ENCODE results near the gene FTH1. TPM values are rescaled to one million over a fixed set of nuclear protein-coding genes. Genes with fewer than 3 reads are reported as not detected.

The FTH1 gene
- total and polyA plus RNA-seq, 2 of the 8 experiments (the other 6 are each of a cell fraction or from before 2014, with no cell fraction given), result 1,153 to 1,461 TPM

- no peaks in the 10 kb centered on the region for H3K36me3 ChIP-seq (ENCODE audit: control insufficient read depth in 2 of 4, insufficient read depth in 4 of 4, low read length in 3 of 4)
- ChIA-PET CTCF (ENCODE audit: partially characterized antibody) (interaction anchor here (0.7 to 9.2 kb wide), 7 partner anchors 9 to 162 kb away, joined by 3 to 225 read pairs (median 7); no protein-coding TSS in a partner anchor), POLR2A (ENCODE audit: partially characterized antibody) (interaction anchor here (1.5 to 1.9 kb wide), 2 partner anchors 12 to 44 kb away, joined by 5 read pairs; no protein-coding TSS in a partner anchor)
- no peak for FAIRE-seq
- H3K79me2 ChIP-seq (ENCODE audit: control insufficient read depth in 1 of 2, insufficient read depth in 2 of 2, low read length in 2 of 2), result no peaks in the 10 kb centered on the region
- no peak overlapping the region for H2AK5ac ChIP-seq (ENCODE audit: low read depth, low read length)
- no peak overlapping the region for H3K23ac ChIP-seq (ENCODE audit: insufficient read length)
- no peak overlapping the region for H2BK120ac ChIP-seq (replicated peaks; ENCODE audit: low read depth, low read length)
- peak overlapping the region; percentile 65; the same call in 1 of the 2 replicates for H2BK15ac ChIP-seq (ENCODE audit: low read length)
- no peak overlapping the region for H2AFZ ChIP-seq (ENCODE audit: low read length)
- peaks cover 0 to 28% (median 19%) of the 10 kb centered on the region in 4 experiments; a peak in 6 of 7 replicates for H3K27me3 ChIP-seq (replicated peaks in 1 of 4; ENCODE audit: control insufficient read depth in 3 of 4, extremely low read depth in 1 of 4, insufficient read depth in 3 of 4, low read length in 3 of 4)
- peaks cover 6 to 31% (median 15%) of the 10 kb centered on the region in 4 experiments for H3K4me1 ChIP-seq (replicated peaks in 1 of 4; ENCODE audit: control insufficient read depth in 3 of 4, insufficient read depth in 4 of 4, low read length in 3 of 4)
- no peak overlapping the region for H4K91ac ChIP-seq (replicated peaks; ENCODE audit: insufficient read length, low read length)
- no peak overlapping the region for H3K27ac ChIP-seq (ENCODE audit: low read depth, low read length)
- no peak overlapping the region for H4K5ac ChIP-seq (ENCODE audit: insufficient read length, low read depth, low read length)
- no peak overlapping the region for H3K4me2 ChIP-seq (ENCODE audit: insufficient read depth in 1 of 2, low read depth in 2 of 2, low read length in 2 of 2)
- H3K4ac ChIP-seq (replicated peaks; ENCODE audit: insufficient read length, low read depth, low read length), result no peak overlapping the region
- TF ChIP-seq, protein P1, sequence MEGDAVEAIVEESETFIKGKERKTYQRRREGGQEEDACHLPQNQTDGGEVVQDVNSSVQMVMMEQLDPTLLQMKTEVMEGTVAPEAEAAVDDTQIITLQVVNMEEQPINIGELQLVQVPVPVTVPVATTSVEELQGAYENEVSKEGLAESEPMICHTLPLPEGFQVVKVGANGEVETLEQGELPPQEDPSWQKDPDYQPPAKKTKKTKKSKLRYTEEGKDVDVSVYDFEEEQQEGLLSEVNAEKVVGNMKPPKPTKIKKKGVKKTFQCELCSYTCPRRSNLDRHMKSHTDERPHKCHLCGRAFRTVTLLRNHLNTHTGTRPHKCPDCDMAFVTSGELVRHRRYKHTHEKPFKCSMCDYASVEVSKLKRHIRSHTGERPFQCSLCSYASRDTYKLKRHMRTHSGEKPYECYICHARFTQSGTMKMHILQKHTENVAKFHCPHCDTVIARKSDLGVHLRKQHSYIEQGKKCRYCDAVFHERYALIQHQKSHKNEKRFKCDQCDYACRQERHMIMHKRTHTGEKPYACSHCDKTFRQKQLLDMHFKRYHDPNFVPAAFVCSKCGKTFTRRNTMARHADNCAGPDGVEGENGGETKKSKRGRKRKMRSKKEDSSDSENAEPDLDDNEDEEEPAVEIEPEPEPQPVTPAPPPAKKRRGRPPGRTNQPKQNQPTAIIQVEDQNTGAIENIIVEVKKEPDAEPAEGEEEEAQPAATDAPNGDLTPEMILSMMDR (IDR thresholded peaks at IDR 0.05; ENCODE audit: control extremely low read depth in 1 of 3, insufficient read depth in 1 of 3, low read depth in 1 of 3, low read length in 3 of 3), result no peak
- TF ChIP-seq NANOG (IDR thresholded peaks at IDR 0.05; ENCODE audit: insufficient read depth, low read depth, low read length, poor library complexity, severe bottlenecking) (no peak), MAX (IDR thresholded peaks at IDR 0.05) (no peak)
- H3K14ac ChIP-seq (ENCODE audit: insufficient read length), result no peak overlapping the region
- H4K20me1 ChIP-seq (replicated peaks in 1 of 2; ENCODE audit: control insufficient read depth in 1 of 2, insufficient read depth in 2 of 2, low read length in 2 of 2), result no peaks in the 10 kb centered on the region
- H4K8ac ChIP-seq (ENCODE audit: extremely low read depth, insufficient read depth, low read length), result peak overlapping the region; percentile 64; the same call in 1 of the 2 replicates
- H2BK5ac ChIP-seq (ENCODE audit: low read depth, low read length), result no peak overlapping the region
- no peak overlapping the region; the same call in 1 of the 2 replicates for H3K18ac ChIP-seq (ENCODE audit: extremely low read depth, low read length)
- H3K23me2 ChIP-seq (ENCODE audit: low read depth, low read length), result peaks cover 7% of the 10 kb centered on the region; the same call in 1 of the 2 replicates
- H3K56ac ChIP-seq (replicated peaks; ENCODE audit: insufficient read length, low read depth, low read length), result no peak overlapping the region
- WGBS, 2 experiments (ENCODE audit: extremely low coverage in 1 of 2, insufficient coverage in 1 of 2, insufficient read length in 1 of 2, insufficient replicate concordance in 2 of 2, low coverage in 1 of 2, low lambda C conversion rate in 2 of 2, missing lambda C conversion rate in 1 of 2), result 89% methylated on average over 12 of the region's 13 CpGs; no CpG with 5 or more reads in 1 of the 2 experiments
- H3K79me1 ChIP-seq (ENCODE audit: low read depth, low read length), result no peaks in the 10 kb centered on the region
- no peak overlapping the region for H2BK20ac ChIP-seq (ENCODE audit: low read length)
- H2BK12ac ChIP-seq (ENCODE audit: low read depth, low read length), result peak overlapping the region; percentile 68; the same call in 1 of the 2 replicates
- H3K9me3 ChIP-seq (ENCODE audit: insufficient read depth in 2 of 2, low read depth in 1 of 2, low read length in 1 of 2), result no peaks in the 10 kb centered on the region
- DNase-seq (ENCODE audit: low read depth in 1 of 2, low spot score in 2 of 2), result peak in 1 of 2 experiments; percentile 45
- no peak overlapping the region for H3K4me3 ChIP-seq (ENCODE audit: extremely low read depth in 1 of 4, insufficient read depth in 2 of 4, low read depth in 3 of 4, low read length in 4 of 4)
- no peak overlapping the region for H3K9ac ChIP-seq (replicated peaks in 1 of 4; ENCODE audit: extremely low read depth in 1 of 4, low read depth in 3 of 4, low read length in 3 of 4)
These were observed 47.5 kb downstream of the FTH1 start for GRCh38 chr11:61919705-61920631.

Measured in H1 (cell line).